SK-N-SH treated with all-trans-retinoic acid at 6 μM for 48 hours (cell line): ENCODE measurements around the gene SNX5.

Source experiments
- ESRRG ChIP-seq: fragments of 250-450 bp; sonication (Bioruptor Pico); IDR thresholded peaks from 2 replicates; pipeline ENCODE4 v1.6.1; 2021; ENCODE audit warnings: mild to moderate bottlenecking
- PATZ1 ChIP-seq: fragments of 250-450 bp; sonication (Bioruptor Pico); IDR thresholded peaks from 2 replicates; pipeline ENCODE4 v1.8.0; 2020; ENCODE audit warnings: mild to moderate bottlenecking, moderate library complexity, borderline replicate concordance
- RARB ChIP-seq: fragments of 250-450 bp; sonication (Bioruptor Pico); IDR thresholded peaks from 2 replicates; pipeline ENCODE4 v1.8.0; 2021; ENCODE audit warnings: mild to moderate bottlenecking, moderate library complexity
- ZFP30 ChIP-seq: fragments of 450-650 bp; formaldehyde crosslinking; IDR thresholded peaks from 2 replicates; pipeline ENCODE4 v1.5.0; 2022; ENCODE audit warnings: mild to moderate bottlenecking, moderate library complexity
- ZNF70 ChIP-seq: fragments of 450-650 bp; formaldehyde crosslinking; IDR thresholded peaks from 2 replicates; pipeline ENCODE4 v1.5.0; 2020; ENCODE audit warnings: mild to moderate bottlenecking, moderate library complexity
- ZNF8 ChIP-seq: fragments of 450-650 bp; formaldehyde crosslinking; IDR thresholded peaks from 2 replicates; pipeline ENCODE4 v1.5.0; 2020; ENCODE audit warnings: mild to moderate bottlenecking, moderate library complexity
- TF ChIP-seq, protein P1 (sequence below): fragments of 250-450 bp; sonication (Bioruptor Pico); IDR thresholded peaks from 2 replicates; pipeline ENCODE4 v1.5.1; 2020; ENCODE audit warnings: low read depth, mild to moderate bottlenecking, moderate library complexity

GRCh38 chr20:17943343-17943742 lies 25.3 kb downstream of the SNX5 start:
- TF ChIP-seq PATZ1 (CRISPR knock-in tag) (no peak), ZNF8 (CRISPR knock-in tag) (no peak), ZFP30 (CRISPR knock-in tag) (no peak), ZNF70 (CRISPR knock-in tag) (no peak), RARB (CRISPR knock-in tag) (no peak), ESRRG (CRISPR knock-in tag) (no peak)
- TF ChIP-seq, protein P1, sequence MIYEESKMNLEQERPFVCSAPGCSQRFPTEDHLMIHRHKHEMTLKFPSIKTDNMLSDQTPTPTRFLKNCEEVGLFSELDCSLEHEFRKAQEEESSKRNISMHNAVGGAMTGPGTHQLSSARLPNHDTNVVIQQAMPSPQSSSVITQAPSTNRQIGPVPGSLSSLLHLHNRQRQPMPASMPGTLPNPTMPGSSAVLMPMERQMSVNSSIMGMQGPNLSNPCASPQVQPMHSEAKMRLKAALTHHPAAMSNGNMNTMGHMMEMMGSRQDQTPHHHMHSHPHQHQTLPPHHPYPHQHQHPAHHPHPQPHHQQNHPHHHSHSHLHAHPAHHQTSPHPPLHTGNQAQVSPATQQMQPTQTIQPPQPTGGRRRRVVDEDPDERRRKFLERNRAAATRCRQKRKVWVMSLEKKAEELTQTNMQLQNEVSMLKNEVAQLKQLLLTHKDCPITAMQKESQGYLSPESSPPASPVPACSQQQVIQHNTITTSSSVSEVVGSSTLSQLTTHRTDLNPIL: no peak
